H1 (cell line): ENCODE results near the gene IL4. TPM values are rescaled to one million over a fixed set of nuclear protein-coding genes. Genes with fewer than 3 reads are reported as not detected.

ENCODE experiments used
- CTCF ChIA-PET: fragments of 300-600 bp; sonication (Branson Sonifier 250); formaldehyde crosslinking; loops from one replicate; lab custom pipeline; 2021; ENCODE audit not compliant: partially characterized antibody; lab: Charles Lee
- POLR2A ChIA-PET: fragments of 300-600 bp; sonication (Branson Sonifier 250); formaldehyde crosslinking; loops from one replicate; lab custom pipeline; 2021; ENCODE audit warnings: inconsistent platforms; ENCODE audit not compliant: partially characterized antibody; lab: Charles Lee
- DNase-seq, 2 experiments: peaks; one replicate each; pipeline versions ENCODE4 v3.0.0 to v3.0.0-alpha.2; 2010 to 2022; ENCODE audit warnings: low spot score in 2 of 2, low read depth in 1 of 2, mixed read lengths in 1 of 2
- FAIRE-seq: peaks from 2 replicates; lab custom pipeline; 2011; peaks lifted over from hg19 to GRCh38; lab: Jason Lieb, UNC
- H2AFZ ChIP-seq: 2 replicates; pipeline ENCODE4 v1.8.1; 2012; ENCODE audit warnings: low read length, inconsistent platforms
- H2AK5ac ChIP-seq: 2 replicates; pipeline ENCODE4 v1.6.1; 2013; ENCODE audit warnings: low read depth, low read length
- H2BK120ac ChIP-seq: replicated peaks from 2 replicates; pipeline ENCODE3; 2013; ENCODE audit warnings: low read depth, low read length, inconsistent platforms
- H2BK12ac ChIP-seq: 2 replicates; pipeline ENCODE4 v1.6.1; 2013; ENCODE audit warnings: low read depth, low read length
- H2BK15ac ChIP-seq: 2 replicates; pipeline ENCODE4 v1.6.1; 2013; ENCODE audit warnings: low read length
- H2BK20ac ChIP-seq: 2 replicates; pipeline ENCODE4 v1.6.1; 2013; ENCODE audit warnings: low read length
- H2BK5ac ChIP-seq: 2 replicates; pipeline ENCODE4 v1.6.1; 2013; ENCODE audit warnings: low read depth, low read length
- H3K14ac ChIP-seq: 2 replicates; pipeline ENCODE4 v1.6.1; 2013; ENCODE audit warnings: inconsistent platforms; ENCODE audit not compliant: insufficient read length
- H3K18ac ChIP-seq: 2 replicates; pipeline ENCODE4 v1.6.1; 2013; ENCODE audit warnings: low read length; ENCODE audit errors: extremely low read depth
- H3K23ac ChIP-seq: 2 replicates; pipeline ENCODE4 v1.6.1; 2013; ENCODE audit warnings: inconsistent platforms; ENCODE audit not compliant: insufficient read length
- H3K23me2 ChIP-seq: 2 replicates; pipeline ENCODE4 v1.6.1; 2013; ENCODE audit warnings: low read depth, low read length
- H3K27ac ChIP-seq: 2 replicates; pipeline ENCODE4 v1.6.1; 2011; ENCODE audit warnings: low read depth, low read length, inconsistent platforms
- H3K27me3 ChIP-seq, 4 experiments: replicated peaks in 1 of 4; 1 replicate in 1 of 4; 2 replicates in 3 of 4; pipeline versions ENCODE4 v1.6.1 to v1.8.1; 2011 to 2013; ENCODE audit warnings: low read length in 3 of 4, mild to moderate bottlenecking in 3 of 4, inconsistent platforms in 2 of 4, mixed read lengths in 2 of 4, moderate library complexity in 1 of 4; ENCODE audit not compliant: control insufficient read depth in 3 of 4, insufficient read depth in 3 of 4; ENCODE audit errors: extremely low read depth in 1 of 4
- H3K36me3 ChIP-seq, 4 experiments: 2 replicates each; pipeline versions ENCODE4 v1.6.1 to v1.8.1; 2011 to 2013; ENCODE audit warnings: mild to moderate bottlenecking in 4 of 4, low read length in 3 of 4, moderate library complexity in 2 of 4, control low read depth in 1 of 4, inconsistent platforms in 1 of 4; ENCODE audit not compliant: insufficient read depth in 4 of 4, control insufficient read depth in 2 of 4
- H3K4ac ChIP-seq: replicated peaks from 2 replicates; pipeline ENCODE3; 2013; ENCODE audit warnings: low read length, low read depth, mixed read lengths, inconsistent platforms; ENCODE audit not compliant: insufficient read length
- H3K4me1 ChIP-seq, 4 experiments: replicated peaks in 1 of 4; 1 replicate in 1 of 4; 2 replicates in 3 of 4; pipeline versions ENCODE4 v1.6.1 to v1.8.1; 2011 to 2013; ENCODE audit warnings: low read length in 3 of 4, inconsistent platforms in 2 of 4, mixed read lengths in 1 of 4; ENCODE audit not compliant: insufficient read depth in 4 of 4, control insufficient read depth in 3 of 4
- H3K4me2 ChIP-seq, 2 experiments: 2 replicates each; pipeline versions ENCODE4 v1.6.1 to v1.8.1; 2011 to 2013; ENCODE audit warnings: low read depth in 2 of 2, low read length in 2 of 2, control low read depth in 1 of 2, inconsistent platforms in 1 of 2, mild to moderate bottlenecking in 1 of 2; ENCODE audit not compliant: insufficient read depth in 1 of 2
- H3K4me3 ChIP-seq, 4 experiments: fragments of 200-600, 300-600 bp in 1 of 4; sonication (generic), shearing (Covaris generic), sonication (Bioruptor Twin) in 1 of 4; 2 replicates each; pipeline versions ENCODE4 v1.5.1 to v1.8.1; 2011 to 2016; ENCODE audit warnings: low read length in 4 of 4, low read depth in 3 of 4, control low read depth in 2 of 4, inconsistent platforms in 2 of 4, mild to moderate bottlenecking in 2 of 4, mixed read lengths in 1 of 4, moderate library complexity in 1 of 4; ENCODE audit not compliant: insufficient read depth in 2 of 4; ENCODE audit errors: extremely low read depth in 1 of 4
- H3K56ac ChIP-seq: replicated peaks from 2 replicates; pipeline ENCODE3; 2013; ENCODE audit warnings: low read depth, mild to moderate bottlenecking, mixed read lengths, low read length, inconsistent platforms; ENCODE audit not compliant: insufficient read length
- H3K79me1 ChIP-seq: 2 replicates; pipeline ENCODE4 v1.6.1; 2013; ENCODE audit warnings: low read depth, low read length, control low read depth
- H3K79me2 ChIP-seq, 2 experiments: 2 replicates each; pipeline versions ENCODE4 v1.6.1 to v1.8.1; 2012 to 2013; ENCODE audit warnings: low read length in 2 of 2, mild to moderate bottlenecking in 2 of 2, inconsistent platforms in 1 of 2; ENCODE audit not compliant: insufficient read depth in 2 of 2, control insufficient read depth in 1 of 2
- H3K9ac ChIP-seq, 4 experiments: replicated peaks in 1 of 4; 1 replicate in 1 of 4; 2 replicates in 3 of 4; pipeline versions ENCODE4 v1.6.1 to v1.8.1; 2011 to 2013; ENCODE audit warnings: low read depth in 3 of 4, low read length in 3 of 4, control low read depth in 2 of 4, mild to moderate bottlenecking in 2 of 4, moderate library complexity in 2 of 4, inconsistent platforms in 1 of 4; ENCODE audit errors: extremely low read depth in 1 of 4
- H3K9me3 ChIP-seq, 2 experiments: 2 replicates each; pipeline versions ENCODE4 v1.6.1 to v1.8.1; 2012 to 2013; ENCODE audit warnings: mild to moderate bottlenecking in 2 of 2, moderate library complexity in 2 of 2, control low read depth in 1 of 2, inconsistent platforms in 1 of 2, low read depth in 1 of 2, low read length in 1 of 2, mixed read lengths in 1 of 2; ENCODE audit not compliant: insufficient read depth in 2 of 2
- H4K20me1 ChIP-seq, 2 experiments: replicated peaks in 1 of 2; 2 replicates each; pipeline versions ENCODE3 to v1.8.1; 2011 to 2013; ENCODE audit warnings: inconsistent platforms in 2 of 2, low read length in 2 of 2, mild to moderate bottlenecking in 1 of 2; ENCODE audit not compliant: insufficient read depth in 2 of 2, control insufficient read depth in 1 of 2
- H4K5ac ChIP-seq: 2 replicates; pipeline ENCODE4 v1.6.1; 2013; ENCODE audit warnings: low read length, low read depth, mixed read lengths, inconsistent platforms; ENCODE audit not compliant: insufficient read length
- H4K8ac ChIP-seq: 2 replicates; pipeline ENCODE4 v1.8.0; 2013; ENCODE audit warnings: mild to moderate bottlenecking, moderate library complexity, low read length, inconsistent platforms; ENCODE audit not compliant: insufficient read depth; ENCODE audit errors: extremely low read depth
- H4K91ac ChIP-seq: replicated peaks from 2 replicates; pipeline ENCODE3; 2013; ENCODE audit warnings: low read length, mixed read lengths, inconsistent platforms; ENCODE audit not compliant: insufficient read length
- GABPA ChIP-seq: IDR thresholded peaks from 2 replicates; pipeline ENCODE4 v1.6.1; 2011; ENCODE audit warnings: mild to moderate bottlenecking, low read length, moderate library complexity, borderline replicate concordance; ENCODE audit not compliant: insufficient read depth
- KDM1A ChIP-seq: fragments of 200-600, 300-600 bp; sonication (generic); IDR thresholded peaks from 2 replicates; pipeline ENCODE4 v1.7.1; 2016; ENCODE audit warnings: mild to moderate bottlenecking, low read length, borderline replicate concordance
- MAFK ChIP-seq: IDR thresholded peaks from 2 replicates; pipeline ENCODE4 v1.6.1; 2012; ENCODE audit warnings: low read depth, mild to moderate bottlenecking, improper control_type of control experiment, low read length
- RAD21 ChIP-seq, 2 experiments: IDR thresholded peaks in 1 of 2; conservative IDR thresholded peaks in 1 of 2; 2 replicates each; pipeline ENCODE4 v1.6.1; 2011; ENCODE audit warnings: low read depth in 2 of 2, low read length in 2 of 2, improper control_type of control experiment in 1 of 2, inconsistent platforms in 1 of 2, mild to moderate bottlenecking in 1 of 2, moderate library complexity in 1 of 2
- RNF2 ChIP-seq: fragments of 200-900, 300-1000 bp; sonication (generic); IDR thresholded peaks from 2 replicates; pipeline ENCODE4 v1.7.1; 2016; ENCODE audit warnings: borderline replicate concordance, low read depth, mild to moderate bottlenecking, antibody characterized with exemption, low read length; ENCODE audit not compliant: poor library complexity, severe bottlenecking; ENCODE audit errors: missing control alignments
- ZNF274 ChIP-seq: IDR thresholded peaks from 2 replicates; pipeline ENCODE4 v1.7.0; 2012; ENCODE audit warnings: low read length, borderline replicate concordance; ENCODE audit errors: extremely low read depth
- WGBS, 2 experiments: shearing (Covaris generic) in 1 of 2; methylation state at CpG; one replicate each; pipeline versions ENCODE4 v1.1.6 to v1.1.7; 2013 to 2015; ENCODE audit warnings: low lambda C conversion rate in 2 of 2, mixed read lengths in 2 of 2, inconsistent platforms in 1 of 2, low coverage in 1 of 2, missing lambda C conversion rate in 1 of 2; ENCODE audit not compliant: insufficient replicate concordance in 2 of 2, insufficient coverage in 1 of 2, insufficient read length in 1 of 2; ENCODE audit errors: extremely low coverage in 1 of 2, missing lambda C conversion rate in 1 of 2; 5-methylcytosine and 5-hydroxymethylcytosine counted together
- polyA plus RNA-seq, 7 experiments: library from polyadenylated mRNA; depleted of rRNA in 3 of 7; stranded (reverse) in 5 of 7; unstranded in 2 of 7; fragments of >200 nt in 5 of 7; fragments of 200-250 nt in 2 of 7; gene quantifications; 1 replicate in 5 of 7; 2 replicates in 1 of 7; 4 replicates in 1 of 7; pipeline versions ENCODE4 v1.2.1 to v1.2.3, GENCODE V29; 2011 to 2013; ENCODE audit warnings: missing spikeins in 2 of 7, mixed read lengths in 2 of 7
- total RNA-seq: library from RNA; stranded (reverse); fragmentation: NEBNext Ultra II Directional; extraction: Animal tissue kit (Norgen Biotek cat#: 25700); gene quantifications from 2 replicates; pipeline ENCODE4 v1.2.1, GENCODE V29; 2021
- TF ChIP-seq, protein P1 (sequence below), 3 experiments: IDR thresholded peaks; 1 replicate in 2 of 3; 2 replicates in 1 of 3; pipeline versions ENCODE4 v1.5.1 to v1.6.1; 2011; ENCODE audit warnings: low read length in 3 of 3, mild to moderate bottlenecking in 3 of 3, inconsistent platforms in 2 of 3, low read depth in 1 of 3, moderate library complexity in 1 of 3; ENCODE audit not compliant: insufficient read depth in 1 of 3; ENCODE audit errors: control extremely low read depth in 1 of 3

The IL4 gene
- total and polyA plus RNA-seq, 2 of the 8 experiments (the other 6 are each of a cell fraction or from before 2014, with no cell fraction given) = not detected

DNA sequence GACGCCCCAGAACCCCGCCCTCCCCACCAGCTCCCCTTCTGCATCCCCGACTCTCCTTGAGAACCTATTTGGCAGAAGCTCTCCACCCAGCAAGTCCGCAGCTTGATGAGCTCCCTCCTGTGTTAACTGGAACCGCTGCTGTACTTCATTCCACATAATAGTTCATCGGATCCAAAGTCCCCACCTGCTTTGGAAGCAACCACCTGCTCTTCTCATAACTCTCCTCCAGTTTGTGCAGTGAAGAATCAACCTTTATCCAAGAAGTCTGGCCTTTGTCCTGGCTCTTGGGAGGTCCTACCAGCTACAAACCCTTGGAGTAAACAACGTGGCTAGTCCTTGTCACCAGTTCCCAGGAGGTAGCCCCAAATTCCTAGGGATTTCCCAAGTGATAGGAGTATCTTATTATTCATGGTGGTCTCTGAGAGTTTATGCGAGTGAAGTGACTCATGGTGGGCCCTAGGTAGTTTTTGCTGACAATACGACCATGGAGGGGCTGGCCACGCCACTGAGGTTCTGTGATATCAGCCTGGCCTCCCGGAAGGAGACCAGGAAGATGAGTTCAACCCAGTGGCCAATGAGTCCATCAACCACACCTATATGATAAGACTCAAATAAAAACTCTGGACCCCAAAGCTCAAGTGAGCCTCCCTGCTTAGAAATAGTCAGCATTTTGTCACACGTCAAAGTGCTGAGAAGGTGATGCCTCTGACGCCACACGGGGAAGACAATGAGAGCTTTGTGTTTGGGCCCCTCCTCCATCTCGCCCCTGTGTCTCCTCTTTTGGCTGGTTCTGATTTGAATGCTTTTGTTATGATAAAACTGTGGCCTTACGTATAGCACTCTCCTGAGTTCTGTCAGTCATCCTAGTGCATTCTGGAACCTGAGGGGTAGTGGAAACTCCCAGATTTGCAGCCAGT, 3.6 kb upstream of the IL4 start:
- Histone ChIP-seq H3K4me3 (no peak overlapping the region), H3K56ac (no peak overlapping the region), H3K36me3 (no peaks in the 10 kb centered on the region), H2AFZ (no peak overlapping the region), H2BK12ac (no peak overlapping the region), H3K27me3 (no peaks in the 10 kb centered on the region), H2BK20ac (no peak overlapping the region), H4K5ac (no peak overlapping the region), H2AK5ac (no peak overlapping the region), H4K91ac (no peak overlapping the region), H2BK5ac (no peak overlapping the region), H3K4me2 (no peak overlapping the region), H3K4ac (no peak overlapping the region), H2BK120ac (no peak overlapping the region), H3K9ac (no peak overlapping the region), H2BK15ac (no peak overlapping the region), H3K4me1 (no peaks in the 10 kb centered on the region), H3K9me3 (0 out of 4 replicates have a peak, but pooled peaks cover 0 to 3% of the 10 kb centered on the region in 2 experiments), H3K18ac (no peak overlapping the region), H4K8ac (no peak overlapping the region), H3K27ac (no peak overlapping the region), H3K23me2 (no peaks in the 10 kb centered on the region), H3K14ac (no peak overlapping the region), H3K79me2 (no peaks in the 10 kb centered on the region), H3K79me1 (no peaks in the 10 kb centered on the region), H4K20me1 (no peaks in the 10 kb centered on the region), H3K23ac (no peak overlapping the region)
- DNase-seq = no peak
- CTCF ChIA-PET = interaction anchor here (1.1 to 1.9 kb wide), 3 partner anchors 9 to 12 kb away, joined by 4 to 9 read pairs (median 5); partner anchors contain the start of gene IL13
- POLR2A ChIA-PET = interaction anchor here (1.4 kb wide), 1 partner anchor 9 kb away, joined by 4 read pairs; no protein-coding TSS in a partner anchor
- TF ChIP-seq ZNF274 = no peak
- no peak for TF ChIP-seq RNF2
- TF ChIP-seq KDM1A = no peak
- TF ChIP-seq MAFK = no peak
- TF ChIP-seq GABPA = no peak
- TF ChIP-seq RAD21 (IDR thresholded peaks at IDR 0.05 in 1 of 2, conservative IDR thresholded peaks at IDR 0.05 in 1 of 2; ENCODE audit: low read depth in 2 of 2, low read length in 2 of 2) = no peak
- TF ChIP-seq, protein P1, sequence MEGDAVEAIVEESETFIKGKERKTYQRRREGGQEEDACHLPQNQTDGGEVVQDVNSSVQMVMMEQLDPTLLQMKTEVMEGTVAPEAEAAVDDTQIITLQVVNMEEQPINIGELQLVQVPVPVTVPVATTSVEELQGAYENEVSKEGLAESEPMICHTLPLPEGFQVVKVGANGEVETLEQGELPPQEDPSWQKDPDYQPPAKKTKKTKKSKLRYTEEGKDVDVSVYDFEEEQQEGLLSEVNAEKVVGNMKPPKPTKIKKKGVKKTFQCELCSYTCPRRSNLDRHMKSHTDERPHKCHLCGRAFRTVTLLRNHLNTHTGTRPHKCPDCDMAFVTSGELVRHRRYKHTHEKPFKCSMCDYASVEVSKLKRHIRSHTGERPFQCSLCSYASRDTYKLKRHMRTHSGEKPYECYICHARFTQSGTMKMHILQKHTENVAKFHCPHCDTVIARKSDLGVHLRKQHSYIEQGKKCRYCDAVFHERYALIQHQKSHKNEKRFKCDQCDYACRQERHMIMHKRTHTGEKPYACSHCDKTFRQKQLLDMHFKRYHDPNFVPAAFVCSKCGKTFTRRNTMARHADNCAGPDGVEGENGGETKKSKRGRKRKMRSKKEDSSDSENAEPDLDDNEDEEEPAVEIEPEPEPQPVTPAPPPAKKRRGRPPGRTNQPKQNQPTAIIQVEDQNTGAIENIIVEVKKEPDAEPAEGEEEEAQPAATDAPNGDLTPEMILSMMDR (IDR thresholded peaks at IDR 0.05; ENCODE audit: control extremely low read depth in 1 of 3, insufficient read depth in 1 of 3, low read depth in 1 of 3, low read length in 3 of 3) = no peak
- no peak for FAIRE-seq
- 88% methylated on average over 13 of the region's 16 CpGs; no CpG with 5 or more reads in 1 of the 2 experiments for WGBS, 2 experiments
